SJCRH30 (cell line): ENCODE results near the gene TAF1B. TPM values are rescaled to one million over a fixed set of nuclear protein-coding genes. Genes with fewer than 3 reads are reported as not detected.

Experiments used
- DNase-seq, 2 experiments: peaks; one replicate each; pipeline ENCODE4 v3.0.0-alpha.2; 2015 to 2020
- H3K27ac ChIP-seq: fragments of 250-450 bp; sonication (Bioruptor Pico); 2 replicates; pipeline ENCODE4 v1.5.1; 2020; ENCODE audit warnings: mild to moderate bottlenecking, moderate library complexity
- H3K27me3 ChIP-seq: fragments of 250-450 bp; sonication (Bioruptor Pico); 2 replicates; pipeline ENCODE4 v1.5.1; 2020; ENCODE audit warnings: mild to moderate bottlenecking, moderate library complexity
- H3K36me3 ChIP-seq: fragments of 250-450 bp; sonication (Bioruptor Pico); 2 replicates; pipeline ENCODE4 v1.5.1; 2020; ENCODE audit warnings: mild to moderate bottlenecking, moderate library complexity
- H3K4me1 ChIP-seq: fragments of 250-450 bp; sonication (Bioruptor Pico); 2 replicates; pipeline ENCODE4 v1.5.1; 2020; ENCODE audit warnings: mild to moderate bottlenecking, moderate library complexity
- H3K4me3 ChIP-seq: fragments of 250-450 bp; sonication (Bioruptor Pico); 2 replicates; pipeline ENCODE4 v1.5.1; 2020; ENCODE audit warnings: mild to moderate bottlenecking, moderate library complexity
- H3K9me3 ChIP-seq: fragments of 250-450 bp; sonication (Bioruptor Pico); replicated peaks from 2 replicates; pipeline ENCODE4 v1.5.1; 2020; ENCODE audit warnings: mild to moderate bottlenecking, moderate library complexity
- total RNA-seq: library from RNA; depleted of rRNA; stranded (reverse); fragments of >200 nt; shearing (Covaris generic); gene quantifications from 2 replicates; pipeline ENCODE4 v1.2.3, GENCODE V29; 2014

The TAF1B gene
- total RNA-seq, 1 experiment from 2014 or later: 40.5 TPM

DNA sequence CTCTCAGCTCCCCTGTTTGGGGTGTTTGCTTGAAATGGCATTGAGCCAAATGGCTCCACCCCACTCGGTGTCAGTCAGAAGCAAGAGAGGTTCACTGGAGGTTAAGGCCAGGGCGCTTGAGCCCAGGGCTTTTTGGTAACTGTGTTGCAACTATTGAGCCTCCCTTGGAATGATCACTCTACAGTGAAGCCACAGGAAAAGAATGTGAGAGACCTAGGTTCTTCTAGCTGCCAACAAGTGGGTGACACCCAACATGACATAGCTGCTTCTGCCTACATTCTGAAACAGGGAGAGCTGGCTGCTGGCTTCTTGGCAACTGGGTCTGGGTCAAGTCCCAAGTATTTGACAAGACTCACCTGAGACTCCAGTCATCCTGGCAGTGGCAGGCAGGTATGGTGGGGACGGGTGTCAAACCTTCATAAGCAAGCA lies 101.1 kb downstream of the TAF1B start:
- DNase-seq: no peak
- H3K4me1 ChIP-seq: peaks cover 44% of the 10 kb centered on the region

GRCh38 chr2:9945596-9945995 lies 102.3 kb downstream of the TAF1B start:
- no peak for DNase-seq
- Histone ChIP-seq H3K9me3 (no peaks in the 10 kb centered on the region), H3K36me3 (no peaks in the 10 kb centered on the region), H3K27ac (no peak overlapping the region), H3K27me3 (no peaks in the 10 kb centered on the region), H3K4me3 (no peak overlapping the region), H3K4me1 (peaks cover 36% of the 10 kb centered on the region)

More for the DNA sequence above, 101.1 kb downstream of the TAF1B start:
- no peaks in the 10 kb centered on the region for H3K27me3 ChIP-seq
- H3K36me3 ChIP-seq: no peaks in the 10 kb centered on the region
- H3K9me3 ChIP-seq: no peaks in the 10 kb centered on the region
- H3K4me3 ChIP-seq: no peak overlapping the region
- no peak overlapping the region for H3K27ac ChIP-seq

DNA sequence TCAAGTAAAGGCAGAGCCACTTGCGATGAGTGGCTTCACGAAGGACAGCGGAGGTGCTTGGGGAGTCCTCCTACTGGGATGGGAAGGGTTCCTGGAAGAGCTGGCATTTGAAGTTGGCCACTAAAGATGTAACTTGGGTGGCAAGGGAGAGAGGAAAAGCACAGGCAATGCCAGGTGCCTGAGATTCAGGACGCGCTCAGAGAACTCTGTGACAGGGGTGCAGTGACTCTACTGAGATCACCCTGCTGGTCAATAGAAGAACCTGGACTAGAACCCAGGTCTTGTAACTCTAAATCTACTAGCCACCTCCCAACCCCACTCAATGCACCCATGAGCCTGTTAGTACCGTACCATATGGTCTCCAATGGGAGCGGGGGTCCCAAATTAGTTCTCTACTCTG lies 102.8 kb downstream of the TAF1B start:
- DNase-seq: no peak
- Histone ChIP-seq H3K4me1 (peaks cover 31% of the 10 kb centered on the region), H3K36me3 (no peaks in the 10 kb centered on the region), H3K9me3 (no peaks in the 10 kb centered on the region), H3K27me3 (no peaks in the 10 kb centered on the region), H3K4me3 (no peak overlapping the region), H3K27ac (no peak overlapping the region; the same call in 1 of the 2 replicates)

DNA sequence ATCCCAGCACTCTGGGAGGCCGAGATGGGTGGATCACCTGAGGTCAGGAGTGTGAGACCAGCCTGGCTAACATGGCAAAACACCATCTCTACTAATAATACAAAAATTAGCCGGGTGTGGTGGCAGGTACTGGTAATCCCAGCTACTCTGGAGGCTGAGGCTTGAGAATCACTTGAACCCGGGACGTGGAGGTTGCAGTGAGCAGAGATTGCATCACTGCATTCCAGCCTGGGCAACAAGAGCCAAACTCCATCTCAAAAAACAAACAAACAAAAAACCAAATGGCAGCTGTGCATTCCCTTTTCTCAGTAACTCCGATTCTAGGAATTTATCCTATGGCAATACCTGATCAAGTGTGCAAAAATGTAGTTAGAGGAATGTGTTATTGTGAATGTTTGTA lies 103.5 kb downstream of the TAF1B start:
- H3K9me3 ChIP-seq: no peaks in the 10 kb centered on the region
- H3K27ac ChIP-seq: peak overlapping the region; percentile 17; the same call in 1 of the 2 replicates
- peaks cover 29% of the 10 kb centered on the region for H3K4me1 ChIP-seq
- H3K27me3 ChIP-seq: no peaks in the 10 kb centered on the region
- no peaks in the 10 kb centered on the region for H3K36me3 ChIP-seq
- peak; percentile 36 to 38 for DNase-seq
- H3K4me3 ChIP-seq: no peak overlapping the region

DNA sequence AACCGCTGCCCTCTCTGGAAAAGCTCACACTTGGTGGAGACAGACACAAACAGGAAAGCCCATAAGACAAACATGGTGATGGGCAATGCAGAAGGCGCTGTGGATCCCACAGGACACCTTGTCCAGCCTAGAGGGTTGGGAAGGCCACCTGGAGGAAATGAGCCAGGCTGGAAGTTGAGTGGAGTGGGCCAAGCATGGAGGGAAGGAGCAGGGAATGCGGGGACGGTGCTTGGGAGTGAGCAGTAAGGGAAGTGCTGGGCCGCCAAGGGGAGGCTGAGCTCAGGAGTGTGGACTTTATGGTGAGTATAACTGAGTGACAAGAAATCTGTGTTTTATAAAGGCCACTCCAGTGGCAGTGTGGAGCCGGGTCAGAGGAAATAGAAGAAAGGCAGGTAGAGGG lies 105.4 kb downstream of the TAF1B start:
- Histone ChIP-seq H3K27me3 (no peaks in the 10 kb centered on the region; the same call in 1 of the 2 replicates), H3K9me3 (no peaks in the 10 kb centered on the region), H3K36me3 (no peaks in the 10 kb centered on the region), H3K4me3 (no peak overlapping the region), H3K4me1 (peaks cover 29% of the 10 kb centered on the region), H3K27ac (no peak overlapping the region)
- no peak for DNase-seq

- Histone ChIP-seq H3K27me3 (no peaks in the 10 kb centered on the region; the same call in 1 of the 2 replicates), H3K27ac (no peak overlapping the region), H3K4me1 (peaks cover 29% of the 10 kb centered on the region), H3K4me3 (no peak overlapping the region), H3K9me3 (no peaks in the 10 kb centered on the region), H3K36me3 (no peaks in the 10 kb centered on the region)
- DNase-seq: no peak
These were observed 106.1 kb downstream of the TAF1B start for GRCh38 chr2:9949239-9949991.

DNA sequence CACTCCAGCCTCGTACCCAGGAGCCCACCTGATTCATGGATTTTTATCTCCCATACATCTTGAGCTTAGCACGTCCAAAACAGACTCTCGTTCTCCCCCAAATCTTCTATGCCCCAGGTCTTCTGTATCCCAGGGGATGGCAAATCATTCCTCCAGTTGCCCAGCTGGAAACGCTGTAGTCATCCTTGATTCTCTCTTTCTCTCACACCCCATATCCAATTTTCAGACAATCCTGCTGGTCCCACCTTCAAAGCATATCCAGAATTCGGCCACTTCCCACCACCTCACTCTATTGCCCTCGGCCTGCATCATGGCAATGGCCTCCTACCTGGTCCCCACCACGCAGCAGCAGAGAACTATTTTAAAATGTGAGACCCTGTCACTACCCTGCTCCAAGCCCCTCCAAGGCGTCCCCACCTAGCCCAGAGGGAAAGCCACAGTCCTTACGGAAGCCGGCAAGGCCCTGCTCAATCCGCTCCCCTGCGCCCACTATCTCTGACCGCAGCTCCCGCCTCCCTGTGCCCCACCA lies 106.8 kb downstream of the TAF1B start:
- H3K27ac ChIP-seq: no peak overlapping the region
- no peaks in the 10 kb centered on the region for H3K9me3 ChIP-seq
- no peaks in the 10 kb centered on the region for H3K36me3 ChIP-seq
- no peak for DNase-seq
- peaks cover 29% of the 10 kb centered on the region for H3K4me1 ChIP-seq
- no peak overlapping the region for H3K4me3 ChIP-seq
- H3K27me3 ChIP-seq: no peaks in the 10 kb centered on the region; the same call in 1 of the 2 replicates

GRCh38 chr2:9950521-9951271 lies 107.4 kb downstream of the TAF1B start:
- DNase-seq: peak in 1 of 2 experiments; percentile 48
- no peaks in the 10 kb centered on the region for H3K9me3 ChIP-seq
- H3K4me3 ChIP-seq: peak overlapping the region; percentile 90
- H3K27ac ChIP-seq: no peak overlapping the region
- no peaks in the 10 kb centered on the region for H3K36me3 ChIP-seq
- no peaks in the 10 kb centered on the region; the same call in 1 of the 2 replicates for H3K27me3 ChIP-seq
- H3K4me1 ChIP-seq: peaks cover 24% of the 10 kb centered on the region

GRCh38 chr2:9951272-9951521 lies 107.9 kb downstream of the TAF1B start:
- H3K27me3 ChIP-seq: no peaks in the 10 kb centered on the region; the same call in none of the 2 replicates
- no peak for DNase-seq
- peaks cover 19% of the 10 kb centered on the region for H3K4me1 ChIP-seq
- H3K4me3 ChIP-seq: peak overlapping the region; percentile 90
- H3K9me3 ChIP-seq: no peaks in the 10 kb centered on the region
- no peaks in the 10 kb centered on the region for H3K36me3 ChIP-seq
- no peak overlapping the region for H3K27ac ChIP-seq

- H3K4me3 ChIP-seq: peak within 1 kb of the TSS; percentile 90
- peaks cover 14% of the 10 kb centered on the region for H3K4me1 ChIP-seq
- no peaks in the 10 kb centered on the region for H3K36me3 ChIP-seq
- no peak within 1 kb of the TSS for H3K27ac ChIP-seq
- H3K9me3 ChIP-seq: no peaks in the 10 kb centered on the region
- peak; percentile 88 to 94 for DNase-seq
- H3K27me3 ChIP-seq: no peaks in the 10 kb centered on the region; the same call in none of the 2 replicates
These were observed 108.4 kb downstream of the TAF1B start, which contains the start of gene GRHL1 for GRCh38 chr2:9951522-9952285. GRHL1 (plus strand) TSS chr2:9951693; CDS start chr2:9951834, 141 bp downstream.

DNA sequence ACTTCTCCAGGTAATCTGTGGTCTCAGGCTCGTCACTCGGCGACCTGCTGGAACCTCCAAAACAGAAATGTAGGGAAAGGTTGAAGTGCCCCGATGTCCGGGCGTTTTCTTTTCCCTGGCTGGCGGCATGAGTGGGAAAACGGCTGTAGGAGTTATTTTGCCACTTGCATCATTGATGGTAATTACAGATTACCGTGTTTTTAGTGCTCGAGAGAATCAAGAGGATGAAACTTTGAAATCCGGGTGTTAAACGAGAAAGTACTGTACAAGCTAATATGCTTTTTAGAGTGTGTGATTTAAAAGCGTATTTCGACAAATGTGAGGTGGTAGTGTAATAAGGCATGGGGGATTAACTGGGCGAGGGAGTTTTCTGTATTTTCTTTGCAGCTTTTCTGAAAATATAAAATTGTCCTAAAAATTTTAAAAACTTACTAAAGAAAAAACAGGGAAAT lies 109.0 kb downstream of the TAF1B start:
- H3K36me3 ChIP-seq: no peaks in the 10 kb centered on the region
- H3K27ac ChIP-seq: no peak overlapping the region
- DNase-seq: no peak
- no peaks in the 10 kb centered on the region; the same call in none of the 2 replicates for H3K27me3 ChIP-seq
- no peaks in the 10 kb centered on the region for H3K9me3 ChIP-seq
- peaks cover 8% of the 10 kb centered on the region for H3K4me1 ChIP-seq
- H3K4me3 ChIP-seq: peak overlapping the region; percentile 90

GRCh38 chr2:9952856-9953503 lies 109.7 kb downstream of the TAF1B start:
- Histone ChIP-seq H3K36me3 (no peaks in the 10 kb centered on the region), H3K27me3 (no peaks in the 10 kb centered on the region; the same call in none of the 2 replicates), H3K4me3 (no peak overlapping the region), H3K4me1 (peaks cover 2% of the 10 kb centered on the region; the same call in 1 of the 2 replicates), H3K9me3 (no peaks in the 10 kb centered on the region), H3K27ac (no peak overlapping the region)
- no peak for DNase-seq

GRCh38 chr2:9954136-9954535 lies 110.9 kb downstream of the TAF1B start:
- no peaks in the 10 kb centered on the region for H3K36me3 ChIP-seq
- DNase-seq: no peak
- H3K4me3 ChIP-seq: no peak overlapping the region
- no peaks in the 10 kb centered on the region; the same call in none of the 2 replicates for H3K27me3 ChIP-seq
- H3K27ac ChIP-seq: no peak overlapping the region
- H3K9me3 ChIP-seq: no peaks in the 10 kb centered on the region
- no peaks in the 10 kb centered on the region for H3K4me1 ChIP-seq

- H3K9me3 ChIP-seq: no peaks in the 10 kb centered on the region
- no peak for DNase-seq
- no peak overlapping the region for H3K27ac ChIP-seq
- H3K36me3 ChIP-seq: no peaks in the 10 kb centered on the region
- H3K27me3 ChIP-seq: no peaks in the 10 kb centered on the region; the same call in 1 of the 2 replicates
- peaks cover 10% of the 10 kb centered on the region for H3K4me1 ChIP-seq
- H3K4me3 ChIP-seq: no peak overlapping the region
These were observed 114.8 kb downstream of the TAF1B start for GRCh38 chr2:9958057-9958456.
